Activated CD4-positive, alpha-beta memory T cell treated with anti-CD3 and anti-CD28 coated beads, Interleukin-2, amount 10 ng/mL, durations not matched to agents 7 days and 5 days (primary cell): ENCODE data around the gene PPCDC. TPM values are rescaled to one million over a fixed set of nuclear protein-coding genes. Genes with fewer than 3 reads are reported as not detected.

Experiments
- CTCF ChIA-PET: fragments of 350-600 bp; sonication (Branson Sonifier 250); formaldehyde crosslinking; loops from one replicate; lab custom pipeline; 2021; ENCODE audit warnings: antibody characterized with exemption, inconsistent platforms; lab: Charles Lee
- POLR2A ChIA-PET: fragments of 350-600 bp; sonication (Branson Sonifier 250); formaldehyde crosslinking; loops from one replicate; lab custom pipeline; 2021; ENCODE audit warnings: antibody characterized with exemption; lab: Charles Lee
- DNase-seq: peaks from one replicate; pipeline ENCODE4 v3.0.0-alpha.2; 2020
- H3K27ac Mint-ChIP-seq: one replicate; pipeline ENCODE4 v1.8.0; 2021; ENCODE audit warnings: mild to moderate bottlenecking, mixed read lengths
- H3K27me3 Mint-ChIP-seq: one replicate; pipeline ENCODE4 v1.8.0; 2021; ENCODE audit warnings: mixed read lengths
- H3K36me3 Mint-ChIP-seq: one replicate; pipeline ENCODE4 v1.8.0; 2021; ENCODE audit warnings: low read depth, mixed read lengths
- H3K4me1 Mint-ChIP-seq: one replicate; pipeline ENCODE4 v1.8.0; 2021; ENCODE audit warnings: mixed read lengths
- H3K4me3 Mint-ChIP-seq: one replicate; pipeline ENCODE4 v1.8.0; 2021; ENCODE audit warnings: mild to moderate bottlenecking, mixed read lengths
- H3K9me3 Mint-ChIP-seq: one replicate; pipeline ENCODE4 v1.8.0; 2021; ENCODE audit warnings: mixed read lengths
- total RNA-seq, 2 experiments: library from RNA; stranded (reverse); gene quantifications; one replicate each; pipeline ENCODE4 v1.2.3, GENCODE V29; 2021

Gene PPCDC
- total RNA-seq, 2 experiments from 2014 or later = 43.0 to 50.2 TPM

DNA sequence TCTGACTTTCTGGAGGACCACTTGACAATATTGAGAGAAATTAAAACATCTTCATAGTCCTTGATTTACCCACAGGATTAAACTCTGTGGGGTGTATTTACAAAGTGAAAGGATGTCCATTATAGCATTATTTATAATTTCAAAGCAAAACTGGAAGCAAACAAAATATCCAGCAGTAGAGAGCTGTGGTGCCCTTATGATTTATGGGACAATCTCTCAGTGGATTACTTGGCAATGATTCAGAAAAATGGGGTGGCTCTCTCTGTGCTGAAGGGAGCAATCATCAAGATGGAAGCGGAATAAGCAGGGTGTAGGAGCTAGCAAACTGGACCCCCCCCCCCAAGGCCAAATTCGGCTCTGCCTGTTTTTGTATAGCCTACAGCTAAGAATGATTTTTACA lies 9.0 kb downstream of the PPCDC start:
- Mint-ChIP-seq H3K4me3 (no peak overlapping the region), H3K36me3 (peaks cover 36% of the 10 kb centered on the region), H3K9me3 (no peaks in the 10 kb centered on the region), H3K27ac (peak overlapping the region; percentile 36), H3K4me1 (peaks cover 45% of the 10 kb centered on the region), H3K27me3 (no peaks in the 10 kb centered on the region)
- no peak for DNase-seq
- ChIA-PET CTCF (interaction anchor here (3.9 kb wide), 1 partner anchor 172 kb away, joined by 53 read pairs; no protein-coding TSS in a partner anchor), POLR2A (interaction anchor here (1.0 to 1.3 kb wide), 2 partner anchors 9 to 11 kb away, joined by 3 to 5 read pairs; partner anchors contain the start of gene PPCDC)

DNA sequence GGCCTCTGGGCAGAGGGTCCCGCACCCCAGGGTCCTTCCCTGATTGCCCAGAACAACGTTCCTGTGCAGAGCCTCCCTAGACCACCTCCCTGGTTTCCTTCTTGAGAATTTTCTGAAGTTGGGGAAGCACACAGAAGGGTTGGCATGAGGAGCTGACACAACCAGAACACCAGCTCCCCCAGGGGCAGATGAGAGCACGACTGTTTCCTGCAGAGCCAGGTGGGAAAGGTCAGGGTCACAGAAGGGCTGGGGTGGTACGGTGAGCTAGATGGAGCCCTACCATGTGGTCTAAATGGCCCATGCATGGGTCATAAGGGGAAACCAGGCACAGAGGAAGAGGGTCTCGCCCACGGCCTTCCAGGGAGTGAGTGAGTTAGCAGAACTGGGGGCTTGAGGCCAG lies 10.4 kb downstream of the PPCDC start:
- no peak for DNase-seq
- ChIA-PET POLR2A (interaction anchor here (1.0 to 3.0 kb wide), 5 partner anchors 9 to 335 kb away, joined by 3 to 10 read pairs (median 6); partner anchors contain the start of genes MAN2C1 and PPCDC), CTCF (interaction anchor here (1.1 to 2.1 kb wide), 3 partner anchors 9 to 170 kb away, joined by 4 to 11 read pairs (median 5); partner anchors contain the start of gene C15orf39)

DNA sequence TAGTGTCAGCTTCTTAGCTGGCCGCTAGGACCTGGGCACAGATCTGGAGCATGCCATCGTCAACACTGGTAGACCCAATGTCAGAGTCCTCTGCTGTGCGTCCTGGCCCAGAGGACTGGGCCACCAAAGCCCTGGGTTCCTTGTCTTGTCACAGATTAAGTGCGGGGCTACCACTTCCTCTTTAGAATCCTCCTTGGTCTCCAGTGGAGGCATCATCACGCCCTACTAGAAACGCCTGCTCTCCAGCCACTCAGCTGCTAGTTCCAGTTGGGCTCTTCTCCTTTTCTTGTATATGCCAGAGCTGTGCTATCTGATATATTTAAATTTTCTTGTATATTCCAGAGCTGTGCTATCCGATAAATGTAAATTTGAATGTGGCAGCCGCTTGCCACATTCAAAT lies 11.2 kb downstream of the PPCDC start:
- no peaks in the 10 kb centered on the region for H3K27me3 Mint-ChIP-seq
- POLR2A ChIA-PET = interaction anchor here (1.4 to 3.9 kb wide), 5 partner anchors 9 to 334 kb away, joined by 3 to 21 read pairs (median 9); partner anchors contain the start of genes C15orf39, MAN2C1 and PPCDC
- peaks cover 61% of the 10 kb centered on the region for H3K4me1 Mint-ChIP-seq

More for the DNA sequence above, 10.4 kb downstream of the PPCDC start:
- Mint-ChIP-seq H3K4me3 (no peak overlapping the region), H3K9me3 (no peaks in the 10 kb centered on the region), H3K4me1 (peaks cover 59% of the 10 kb centered on the region), H3K27ac (no peak overlapping the region), H3K36me3 (peaks cover 47% of the 10 kb centered on the region), H3K27me3 (no peaks in the 10 kb centered on the region)

DNA sequence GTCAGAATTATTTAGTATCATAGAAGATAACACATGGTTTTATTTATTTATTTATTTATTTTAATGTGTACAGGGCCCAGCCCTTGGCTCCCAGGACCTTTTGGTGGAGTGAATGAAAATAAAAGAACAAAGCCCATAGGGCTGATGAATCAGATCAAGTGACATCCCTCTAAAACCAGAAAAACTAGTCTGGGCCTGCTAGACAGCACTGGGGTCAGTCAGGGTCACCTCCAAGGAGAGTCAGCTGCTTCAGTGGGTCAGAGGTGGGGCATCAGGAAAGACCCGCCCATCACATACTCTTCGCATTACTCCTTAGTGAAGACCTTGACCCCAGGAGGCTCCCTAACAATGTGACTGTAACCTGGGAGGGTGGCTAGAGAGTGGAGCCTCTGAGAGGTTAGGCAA lies 12.8 kb downstream of the PPCDC start:
- H3K27me3 Mint-ChIP-seq = no peaks in the 10 kb centered on the region
- ChIA-PET CTCF (interaction anchor here (0.9 to 3.4 kb wide), 5 partner anchors 8 to 332 kb away, joined by 3 to 28 read pairs (median 16); partner anchors contain the start of genes C15orf39, MAN2C1 and PPCDC), POLR2A (interaction anchor here (1.1 to 4.6 kb wide), 4 partner anchors 11 to 168 kb away, joined by 3 to 32 read pairs (median 16); partner anchors contain the start of gene C15orf39)
- peaks cover 59% of the 10 kb centered on the region for H3K4me1 Mint-ChIP-seq
- H3K4me3 Mint-ChIP-seq = no peak overlapping the region
- no peak for DNase-seq
- H3K9me3 Mint-ChIP-seq = no peaks in the 10 kb centered on the region
- peaks cover 42% of the 10 kb centered on the region for H3K36me3 Mint-ChIP-seq
- H3K27ac Mint-ChIP-seq = no peak overlapping the region

More for the DNA sequence above, 11.2 kb downstream of the PPCDC start:
- DNase-seq = no peak
- Mint-ChIP-seq H3K9me3 (no peaks in the 10 kb centered on the region), H3K36me3 (peaks cover 46% of the 10 kb centered on the region), H3K4me3 (no peak overlapping the region), H3K27ac (no peak overlapping the region)
- CTCF ChIA-PET = interaction anchor here (1.1 to 2.1 kb wide), 3 partner anchors 8 to 169 kb away, joined by 4 to 11 read pairs (median 5); partner anchors contain the start of gene C15orf39

DNA sequence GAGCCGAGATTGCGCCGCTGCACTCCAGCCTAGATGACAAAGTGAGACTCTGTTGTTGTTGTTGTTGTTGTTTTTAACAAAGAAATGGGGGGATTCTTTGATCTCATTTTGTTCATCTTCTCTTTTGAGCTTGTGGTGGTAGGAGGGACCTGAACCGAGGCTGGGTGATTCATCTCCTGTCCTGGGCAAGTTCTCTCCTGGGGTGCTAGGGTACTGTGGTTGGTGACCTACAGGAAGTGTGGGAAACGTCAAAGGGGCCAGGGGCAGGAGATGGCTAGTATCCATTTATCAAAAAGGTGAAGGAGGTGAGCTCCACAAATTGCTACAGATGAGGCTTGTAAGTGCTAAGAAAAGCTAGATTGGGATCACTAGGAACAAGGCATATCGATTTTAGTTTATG lies 14.3 kb downstream of the PPCDC start:
- ChIA-PET CTCF (interaction anchor here (1.2 to 3.4 kb wide), 6 partner anchors 8 to 166 kb away, joined by 3 to 28 read pairs (median 12); partner anchors contain the start of genes C15orf39 and PPCDC), POLR2A (interaction anchor here (0.7 to 4.6 kb wide), 11 partner anchors 8 to 181 kb away, joined by 3 to 32 read pairs (median 5); partner anchors contain the start of genes C15orf39 and PPCDC)
- DNase-seq = peak; percentile 53
- no peaks in the 10 kb centered on the region for H3K27me3 Mint-ChIP-seq
- no peak overlapping the region for H3K4me3 Mint-ChIP-seq
- H3K9me3 Mint-ChIP-seq = no peaks in the 10 kb centered on the region
- peaks cover 31% of the 10 kb centered on the region for H3K36me3 Mint-ChIP-seq
- peaks cover 60% of the 10 kb centered on the region for H3K4me1 Mint-ChIP-seq
- peak overlapping the region; percentile 81 for H3K27ac Mint-ChIP-seq

DNA sequence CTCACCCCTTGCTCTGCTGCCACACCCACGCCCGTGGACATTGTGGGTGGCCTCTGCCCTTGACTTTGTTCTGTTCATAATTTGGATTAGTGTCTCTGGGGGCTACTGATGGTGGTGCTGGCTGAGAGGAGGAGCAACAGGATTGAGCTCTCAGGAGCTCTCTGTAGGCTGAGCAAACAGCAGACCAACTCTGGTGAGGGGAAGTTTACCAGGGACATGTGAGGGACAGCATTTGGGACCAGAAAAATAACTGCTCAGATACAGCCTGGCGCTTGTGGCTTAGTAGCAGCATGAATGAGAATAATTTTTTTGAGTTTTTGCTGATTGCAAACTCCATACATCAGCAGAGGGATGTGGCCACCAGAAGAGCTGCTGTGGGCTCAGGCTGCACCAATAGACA lies 14.8 kb downstream of the PPCDC start:
- no peak for DNase-seq
- no peak overlapping the region for H3K4me3 Mint-ChIP-seq
- no peaks in the 10 kb centered on the region for H3K27me3 Mint-ChIP-seq
- H3K27ac Mint-ChIP-seq = peak overlapping the region; percentile 81
- no peaks in the 10 kb centered on the region for H3K9me3 Mint-ChIP-seq
- POLR2A ChIA-PET = interaction anchor here (0.7 to 4.6 kb wide), 10 partner anchors 9 to 176 kb away, joined by 3 to 32 read pairs (median 4); partner anchors contain the start of genes C15orf39 and PPCDC
- peaks cover 64% of the 10 kb centered on the region for H3K4me1 Mint-ChIP-seq
- CTCF ChIA-PET = interaction anchor here (1.2 to 3.4 kb wide), 6 partner anchors 9 to 166 kb away, joined by 3 to 28 read pairs (median 12); partner anchors contain the start of genes C15orf39 and PPCDC
- H3K36me3 Mint-ChIP-seq = peaks cover 30% of the 10 kb centered on the region

DNA sequence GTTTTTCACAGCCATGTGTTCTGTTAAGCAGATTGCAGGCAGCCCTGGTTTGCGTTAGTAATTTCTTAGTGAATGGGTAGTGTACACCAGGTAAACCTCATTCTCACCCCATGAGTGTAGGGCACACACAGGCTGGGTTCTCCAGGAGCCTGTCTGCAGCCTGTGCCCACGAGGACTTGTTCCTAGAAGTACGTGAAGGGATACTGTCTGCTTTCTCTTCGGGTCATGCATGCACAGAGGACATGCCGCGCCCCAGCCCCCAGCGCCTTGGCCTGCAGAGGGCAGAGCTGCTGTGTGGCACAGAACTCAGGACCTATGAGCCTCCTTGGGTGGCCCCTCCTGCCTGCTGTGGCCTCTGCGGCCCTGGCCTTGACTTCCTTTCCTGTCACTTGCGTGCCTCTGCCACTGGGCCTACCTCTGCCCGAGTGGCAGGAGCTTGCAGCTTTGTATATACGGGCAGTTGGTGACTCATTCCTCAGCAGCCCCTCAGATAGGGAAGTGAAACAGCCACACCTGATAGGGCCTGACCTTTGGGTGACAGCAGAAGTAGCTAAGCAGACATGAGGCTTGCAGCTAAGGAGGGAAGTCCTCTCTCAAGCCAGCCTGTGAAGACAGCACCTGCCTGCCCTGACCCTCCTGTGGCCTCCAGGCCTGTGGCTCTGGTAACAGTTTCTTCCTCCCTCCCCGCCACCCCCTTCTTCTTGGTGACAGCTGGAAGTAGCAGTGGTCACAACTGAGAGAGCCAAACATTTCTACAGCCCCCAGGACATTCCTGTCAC lies 19.5 kb downstream of the PPCDC start:
- peak; percentile 92 for DNase-seq
- Mint-ChIP-seq H3K9me3 (no peaks in the 10 kb centered on the region), H3K36me3 (peaks cover 45% of the 10 kb centered on the region), H3K4me3 (peak overlapping the region; percentile 74), H3K27ac (peak overlapping the region; percentile 86), H3K27me3 (no peaks in the 10 kb centered on the region), H3K4me1 (peaks cover 91% of the 10 kb centered on the region)
- ChIA-PET POLR2A (interaction anchor here (0.6 to 3.1 kb wide), 19 partner anchors 10 to 584 kb away, joined by 3 to 21 read pairs (median 5); partner anchors contain the start of gene PPCDC), CTCF (interaction anchor here (0.6 to 3.0 kb wide), 32 partner anchors 9 to 333 kb away, joined by 3 to 39 read pairs (median 4); partner anchors contain the start of genes MAN2C1, PPCDC and RPP25)

DNA sequence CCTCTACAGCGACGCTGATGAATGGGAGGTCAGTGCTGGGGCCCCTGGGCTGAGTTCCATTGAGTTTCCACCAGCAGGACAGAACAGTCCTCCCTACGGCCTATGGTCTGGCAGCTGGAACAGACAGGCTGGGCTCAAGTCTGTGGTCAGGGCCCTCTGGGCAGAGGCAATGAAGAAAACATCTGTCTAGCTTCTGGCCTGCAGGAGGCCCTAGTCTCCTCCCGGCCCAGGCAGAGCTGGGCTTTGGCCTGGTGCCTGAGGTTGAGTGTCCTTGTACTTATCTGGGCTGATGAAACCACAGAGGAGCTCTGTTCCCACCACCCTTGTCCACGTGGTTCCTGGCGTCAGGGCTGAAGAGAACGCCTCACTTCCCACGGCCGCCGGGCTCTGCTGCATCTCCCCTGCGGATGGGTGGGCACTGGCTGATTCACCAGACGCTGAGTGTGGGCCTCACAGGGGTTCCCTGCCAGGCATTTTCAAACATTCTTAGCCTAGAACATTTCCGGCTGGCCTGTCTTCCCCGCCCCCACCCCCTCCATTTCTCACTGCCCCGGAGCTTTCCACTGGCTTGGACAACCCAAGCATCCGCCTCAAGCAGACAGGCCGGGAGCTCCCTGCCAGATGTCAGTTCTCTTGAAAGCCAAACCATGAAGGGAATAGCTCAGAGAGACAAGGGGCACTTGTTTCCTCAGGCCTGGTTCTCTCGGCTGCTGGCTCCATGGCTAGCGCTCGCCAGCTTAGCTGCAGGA lies 20.3 kb downstream of the PPCDC start:
- peak; percentile 32 for DNase-seq
- H3K9me3 Mint-ChIP-seq = no peaks in the 10 kb centered on the region
- peak overlapping the region; percentile 74 for H3K4me3 Mint-ChIP-seq
- CTCF ChIA-PET = interaction anchor here (0.6 to 3.0 kb wide), 31 partner anchors 10 to 333 kb away, joined by 3 to 39 read pairs (median 4); partner anchors contain the start of genes MAN2C1, PPCDC and RPP25
- POLR2A ChIA-PET = interaction anchor here (0.6 to 3.1 kb wide), 21 partner anchors 10 to 1901 kb away, joined by 3 to 21 read pairs (median 5); partner anchors contain the start of gene PPCDC
- H3K4me1 Mint-ChIP-seq = peaks cover 89% of the 10 kb centered on the region
- H3K27ac Mint-ChIP-seq = peak overlapping the region; percentile 86
- H3K36me3 Mint-ChIP-seq = peaks cover 48% of the 10 kb centered on the region
- no peaks in the 10 kb centered on the region for H3K27me3 Mint-ChIP-seq

DNA sequence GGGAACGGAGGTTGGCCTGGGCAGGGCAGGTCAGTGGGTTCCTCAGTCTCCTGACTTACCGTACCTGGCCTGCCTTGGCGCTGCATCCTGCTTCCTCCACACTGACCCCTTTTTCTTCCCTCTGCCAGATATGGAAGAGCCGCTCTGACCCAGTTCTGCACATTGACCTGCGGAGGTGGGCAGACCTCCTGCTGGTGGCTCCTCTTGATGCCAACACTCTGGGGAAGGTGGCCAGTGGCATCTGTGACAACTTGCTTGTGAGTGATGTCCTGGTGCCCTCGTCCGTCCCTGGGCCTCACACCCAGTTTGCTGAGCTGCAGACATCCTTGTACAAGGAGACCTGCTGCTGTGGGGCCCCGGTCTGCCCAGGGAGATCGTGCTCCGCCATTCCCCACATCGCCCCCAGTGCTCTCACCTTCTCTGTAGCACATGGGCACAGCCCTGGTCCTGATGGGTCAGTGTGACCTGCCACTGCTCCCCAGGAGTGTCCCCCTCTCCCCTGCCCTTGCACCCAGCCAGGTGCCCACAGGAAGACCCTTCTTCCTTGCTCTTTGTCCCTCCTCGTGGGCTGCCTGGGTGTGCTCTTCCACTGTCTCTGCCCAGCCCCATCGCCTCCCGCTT lies 21.0 kb downstream of the PPCDC start:
- peaks cover 50% of the 10 kb centered on the region for H3K36me3 Mint-ChIP-seq
- no peak for DNase-seq
- H3K9me3 Mint-ChIP-seq = no peaks in the 10 kb centered on the region
- CTCF ChIA-PET = interaction anchor here (0.6 to 3.0 kb wide), 4 partner anchors 13 to 36 kb away, joined by 3 to 39 read pairs (median 4); no protein-coding TSS in a partner anchor
- peaks cover 86% of the 10 kb centered on the region for H3K4me1 Mint-ChIP-seq
- H3K27ac Mint-ChIP-seq = peak overlapping the region; percentile 86
- H3K27me3 Mint-ChIP-seq = no peaks in the 10 kb centered on the region
- peak overlapping the region; percentile 74 for H3K4me3 Mint-ChIP-seq
- POLR2A ChIA-PET = interaction anchor here (0.7 to 3.1 kb wide), 9 partner anchors 10 to 1901 kb away, joined by 3 to 21 read pairs (median 5); partner anchors contain the start of gene PPCDC

DNA sequence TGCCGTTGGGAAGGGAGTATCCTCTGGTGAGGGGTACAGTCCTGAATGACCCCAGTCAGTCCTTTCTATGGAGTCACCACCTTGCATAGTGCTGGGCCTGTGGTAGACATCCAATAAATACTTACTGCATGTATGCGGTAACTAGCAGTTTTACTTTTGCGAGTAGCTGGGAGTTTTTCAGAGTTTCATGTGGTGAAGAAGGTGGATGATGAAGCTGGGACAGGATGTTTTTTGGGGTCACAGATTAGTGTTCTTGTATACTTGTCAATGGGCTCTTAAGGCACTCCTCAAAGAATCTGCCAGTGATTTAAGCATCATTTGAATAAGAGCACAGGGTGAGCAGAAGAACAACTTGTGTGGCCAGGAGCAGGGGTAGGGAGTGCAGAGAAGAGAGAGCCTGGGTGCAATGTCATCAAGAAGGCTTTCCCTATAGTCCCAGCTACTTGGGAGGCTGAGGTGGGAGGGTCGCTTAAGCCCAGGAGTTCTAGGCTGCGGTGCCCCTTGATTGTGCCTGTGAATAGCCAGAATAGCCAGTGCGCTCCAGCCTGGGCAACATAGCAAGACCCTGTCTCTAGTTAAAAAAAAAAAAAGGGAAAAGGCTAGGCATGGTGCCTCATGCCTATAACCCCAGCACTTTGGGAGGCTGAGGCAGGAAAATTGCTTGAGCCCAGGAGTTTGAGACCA lies 22.1 kb downstream of the PPCDC start:
- POLR2A ChIA-PET = interaction anchor here (0.5 to 3.1 kb wide), 5 partner anchors 11 to 693 kb away, joined by 3 to 21 read pairs (median 3); partner anchors contain the start of gene PPCDC
- Mint-ChIP-seq H3K36me3 (peaks cover 56% of the 10 kb centered on the region), H3K4me1 (peaks cover 80% of the 10 kb centered on the region)

DNA sequence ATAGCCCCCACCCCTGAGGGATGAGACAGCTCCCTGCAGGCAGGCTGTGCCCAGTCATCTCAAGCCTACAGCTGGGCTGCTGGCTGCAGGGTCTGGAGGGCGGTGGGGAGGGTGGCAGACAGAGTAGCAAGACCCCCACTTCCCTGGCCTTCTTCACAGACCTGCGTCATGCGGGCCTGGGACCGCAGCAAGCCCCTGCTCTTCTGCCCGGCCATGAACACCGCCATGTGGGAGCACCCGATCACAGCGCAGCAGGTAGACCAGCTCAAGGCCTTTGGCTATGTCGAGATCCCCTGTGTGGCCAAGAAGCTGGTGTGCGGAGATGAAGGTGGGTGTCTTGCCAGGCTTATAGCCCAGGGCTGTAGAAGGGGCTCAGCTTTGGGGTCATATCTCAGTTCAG lies 25.0 kb downstream of the PPCDC start:
- Mint-ChIP-seq H3K9me3 (no peaks in the 10 kb centered on the region), H3K27ac (no peak overlapping the region), H3K36me3 (peaks cover 68% of the 10 kb centered on the region), H3K4me3 (no peak overlapping the region), H3K4me1 (peaks cover 53% of the 10 kb centered on the region), H3K27me3 (no peaks in the 10 kb centered on the region)
- ChIA-PET POLR2A (no interaction called here), CTCF (no interaction called here)
- DNase-seq = no peak

More for the DNA sequence above, 22.1 kb downstream of the PPCDC start:
- Mint-ChIP-seq H3K27ac (peak overlapping the region; percentile 86), H3K4me3 (peak overlapping the region; percentile 74), H3K27me3 (no peaks in the 10 kb centered on the region), H3K9me3 (no peaks in the 10 kb centered on the region)
- CTCF ChIA-PET = interaction anchor here (0.6 to 0.8 kb wide), 2 partner anchors 21 to 580 kb away, joined by 3 read pairs; partner anchors contain the start of gene SNUPN
- DNase-seq = no peak
